SK-N-SH (cell line): Measurements from ENCODE around the gene AGBL5. TPM values are rescaled to one million over a fixed set of nuclear protein-coding genes. Genes with fewer than 3 reads are reported as not detected.

Experiments used
- CTCF ChIA-PET: fragments of 300-600, 350-600 bp; formaldehyde crosslinking; extraction: SDS; loops from one replicate; lab custom pipeline; 2021; lab: Yijun Ruan, JAX
- POLR2A ChIA-PET: fragments of 350-600 bp; sonication (Branson Sonifier 250); formaldehyde crosslinking; extraction: SDS; loops from one replicate; lab custom pipeline; 2020; ENCODE audit warnings: antibody characterized with exemption, inconsistent platforms; lab: Yijun Ruan, JAX
- DNase-seq: peaks from one replicate; pipeline ENCODE4 v3.0.0; 2012
- H2AFZ ChIP-seq: fragments of 200-600 bp; sonication (generic); 2 replicates; pipeline ENCODE4 v1.8.1; 2016; ENCODE audit warnings: antibody characterized with exemption, mild to moderate bottlenecking, low read depth
- H3F3A ChIP-seq: fragments of 200-600 bp; sonication (generic); replicated peaks from 2 replicates; pipeline ENCODE3; 2016; ENCODE audit warnings: antibody characterized with exemption, mild to moderate bottlenecking; ENCODE audit not compliant: insufficient read depth
- H3K27ac ChIP-seq, 2 experiments: fragments of 200-500 bp in 1 of 2; fragments of 200-600 bp in 1 of 2; sonication (Bioruptor generic) in 1 of 2; sonication (generic), shearing (Covaris generic) in 1 of 2; 2 replicates each; pipeline versions ENCODE4 v1.5.1 to v1.6.1; 2014 to 2016; ENCODE audit warnings: low read depth in 2 of 2, inconsistent platforms in 1 of 2, low read length in 1 of 2, mild to moderate bottlenecking in 1 of 2, mixed read lengths in 1 of 2
- H3K27me3 ChIP-seq: fragments of 200-600 bp; sonication (generic), shearing (Covaris generic); 2 replicates; pipeline ENCODE4 v1.6.1; 2016; ENCODE audit warnings: mixed run types; ENCODE audit not compliant: insufficient read depth
- H3K36me3 ChIP-seq, 2 experiments: fragments of 200-500 bp in 1 of 2; fragments of 200-600 bp in 1 of 2; sonication (Bioruptor generic) in 1 of 2; sonication (generic) in 1 of 2; replicated peaks in 1 of 2; 2 replicates each; pipeline versions ENCODE3 to v1.5.1; 2014 to 2016; ENCODE audit warnings: low read length in 1 of 2, mild to moderate bottlenecking in 1 of 2; ENCODE audit not compliant: insufficient read depth in 2 of 2, control insufficient read depth in 1 of 2
- H3K4me1 ChIP-seq, 2 experiments: fragments of 200-500 bp in 1 of 2; fragments of 200-600 bp in 1 of 2; sonication (Bioruptor generic) in 1 of 2; sonication (generic), shearing (Covaris generic) in 1 of 2; 2 replicates each; pipeline versions ENCODE4 v1.5.1 to v1.6.1; 2014 to 2016; ENCODE audit warnings: low read depth in 1 of 2, low read length in 1 of 2, mixed run types in 1 of 2; ENCODE audit not compliant: insufficient read depth in 2 of 2, control insufficient read depth in 1 of 2
- H3K4me2 ChIP-seq: fragments of 200-600 bp; sonication (generic), shearing (Covaris generic); 2 replicates; pipeline ENCODE4 v1.6.1; 2017; ENCODE audit warnings: mixed run types
- H3K4me3 ChIP-seq, 2 experiments: fragments of 200-500 bp in 1 of 2; fragments of 200-600 bp in 1 of 2; sonication (Bioruptor generic) in 1 of 2; sonication (generic), shearing (Covaris generic) in 1 of 2; 2 replicates each; pipeline versions ENCODE4 v1.5.1 to v1.8.1; 2014 to 2016; ENCODE audit warnings: low read depth in 2 of 2, inconsistent platforms in 1 of 2, low read length in 1 of 2, mild to moderate bottlenecking in 1 of 2, mixed read lengths in 1 of 2, moderate library complexity in 1 of 2
- H3K79me2 ChIP-seq: fragments of 200-600 bp; sonication (generic); 2 replicates; pipeline ENCODE4 v1.8.1; 2017; ENCODE audit warnings: mild to moderate bottlenecking; ENCODE audit not compliant: insufficient read depth
- H3K9ac ChIP-seq: fragments of 200-600 bp; sonication (generic); 2 replicates; pipeline ENCODE4 v1.6.1; 2017; ENCODE audit warnings: mixed run types
- H3K9me2 ChIP-seq: fragments of 200-600 bp; sonication (generic); 2 replicates; pipeline ENCODE4 v1.6.1; 2017; ENCODE audit warnings: mixed run types
- H3K9me3 ChIP-seq: fragments of 200-600 bp; sonication (generic); 2 replicates; pipeline ENCODE4 v1.6.1; 2017; ENCODE audit warnings: mixed run types, mild to moderate bottlenecking, moderate library complexity
- H4K20me1 ChIP-seq: fragments of 200-600 bp; sonication (generic); 2 replicates; pipeline ENCODE4 v1.6.1; 2017; ENCODE audit warnings: mild to moderate bottlenecking, mixed run types; ENCODE audit not compliant: insufficient read depth
- ELF1 ChIP-seq: IDR thresholded peaks from 2 replicates; pipeline ENCODE4 v1.4.0; 2012
- NFIC ChIP-seq: IDR thresholded peaks from 2 replicates; pipeline ENCODE4 v1.4.0; 2012; ENCODE audit warnings: borderline replicate concordance
- RXRA ChIP-seq: IDR thresholded peaks from 2 replicates; pipeline ENCODE4 v1.4.0; 2012; ENCODE audit warnings: low read depth, mild to moderate bottlenecking, borderline replicate concordance
- TCF12 ChIP-seq: IDR thresholded peaks from 2 replicates; pipeline ENCODE4 v1.4.0; 2012
- USF2 ChIP-seq: fragments of 150-350 bp; IDR thresholded peaks from 2 replicates; pipeline ENCODE4 v1.6.1; 2017; ENCODE audit warnings: antibody characterized with exemption, low read length, low read depth, borderline replicate concordance
- YY1 ChIP-seq: IDR thresholded peaks from 2 replicates; pipeline ENCODE4 v1.4.0; 2012; ENCODE audit warnings: low read depth, mild to moderate bottlenecking
- WGBS: methylation state at CpG from one replicate; pipeline ENCODE4 v1.1.6; 2017; ENCODE audit warnings: low lambda C conversion rate; 5-methylcytosine and 5-hydroxymethylcytosine counted together
- polyA plus RNA-seq, 3 experiments: library from polyadenylated mRNA; depleted of rRNA; stranded (reverse); fragments of >200 nt; gene quantifications; 2 replicates each; pipeline ENCODE4 v1.2.3, GENCODE V29; 2012
- TF ChIP-seq, protein P1 (sequence below): IDR thresholded peaks from 2 replicates; pipeline ENCODE4; 2012
- TF ChIP-seq, protein P2 (sequence below): IDR thresholded peaks from 2 replicates; pipeline ENCODE4 v1.4.0; 2012; ENCODE audit warnings: low read depth

Gene AGBL5
- polyA plus RNA-seq, 1 of the 3 experiments (the other 2 are of a cell fraction) = 45.5 TPM

DNA sequence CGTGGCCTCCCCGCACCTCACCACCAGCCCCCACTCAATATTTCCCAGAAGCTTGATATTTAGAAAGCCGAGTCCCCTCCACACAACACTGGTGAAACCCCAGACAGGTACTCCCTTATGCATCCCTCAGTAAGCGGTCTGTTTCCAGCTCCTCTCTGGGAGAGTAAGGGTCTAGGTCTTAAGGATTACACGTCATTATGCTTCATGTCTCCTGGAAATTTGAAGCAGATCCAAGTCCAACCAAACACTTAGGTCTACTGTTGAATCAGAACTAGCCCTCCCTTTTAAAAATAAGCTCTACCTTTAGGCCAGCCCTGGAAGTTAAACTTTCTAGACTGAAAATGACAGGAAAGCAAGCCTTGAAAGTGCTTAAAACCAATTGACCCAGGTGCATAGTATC lies 21.5 kb downstream of the AGBL5 start:
- Histone ChIP-seq H3K4me1 (peaks cover 50 to 80% of the 10 kb centered on the region in 2 experiments), H3K4me2 (peak overlapping the region; percentile 89), H2AFZ (peak overlapping the region; percentile 68; the same call in 1 of the 2 replicates), H3K27ac (peak overlapping the region; percentile 89 to 98), H3K27me3 (no peaks in the 10 kb centered on the region), H3K9me3 (no peaks in the 10 kb centered on the region), H3K36me3 (peaks cover 16 to 26% of the 10 kb centered on the region in 2 experiments), H3K9me2 (no peaks in the 10 kb centered on the region), H4K20me1 (peaks cover 14% of the 10 kb centered on the region), H3F3A (peaks cover 12% of the 10 kb centered on the region), H3K4me3 (peak overlapping the region in 1 of 2 experiments; percentile 98; a peak in 2 of 4 replicates), H3K79me2 (peaks cover 36% of the 10 kb centered on the region), H3K9ac (no peak overlapping the region)
- ChIA-PET POLR2A (interaction anchor here (0.6 to 5.7 kb wide), 10 partner anchors 9 to 422 kb away, joined by 3 to 80 read pairs (median 16); partner anchors contain the start of genes ABHD1, AGBL5, FNDC4 and GTF3C2), CTCF (interaction anchor here (0.7 to 18.5 kb wide), 8 partner anchors 10 to 235 kb away, joined by 3 to 227 read pairs (median 4); partner anchors contain the start of genes AGBL5, EMILIN1 and KHK)
- no peak for DNase-seq
- WGBS = 57% methylated on average over 5 of the region's 5 CpGs
- TF ChIP-seq USF2 (no peak), NFIC (no peak), RXRA (no peak), YY1 (no peak), TCF12 (no peak), ELF1 (no peak)
- TF ChIP-seq, protein P1, sequence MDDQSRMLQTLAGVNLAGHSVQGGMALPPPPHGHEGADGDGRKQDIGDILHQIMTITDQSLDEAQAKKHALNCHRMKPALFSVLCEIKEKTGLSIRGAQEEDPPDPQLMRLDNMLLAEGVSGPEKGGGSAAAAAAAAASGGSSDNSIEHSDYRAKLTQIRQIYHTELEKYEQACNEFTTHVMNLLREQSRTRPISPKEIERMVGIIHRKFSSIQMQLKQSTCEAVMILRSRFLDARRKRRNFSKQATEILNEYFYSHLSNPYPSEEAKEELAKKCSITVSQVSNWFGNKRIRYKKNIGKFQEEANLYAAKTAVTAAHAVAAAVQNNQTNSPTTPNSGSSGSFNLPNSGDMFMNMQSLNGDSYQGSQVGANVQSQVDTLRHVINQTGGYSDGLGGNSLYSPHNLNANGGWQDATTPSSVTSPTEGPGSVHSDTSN = no peak

- peaks cover 8 to 17% of the 10 kb centered on the region in 2 experiments for H3K36me3 ChIP-seq
- H4K20me1 ChIP-seq = peaks cover 11% of the 10 kb centered on the region
- H3K27me3 ChIP-seq = no peaks in the 10 kb centered on the region
- TF ChIP-seq, protein P2, sequence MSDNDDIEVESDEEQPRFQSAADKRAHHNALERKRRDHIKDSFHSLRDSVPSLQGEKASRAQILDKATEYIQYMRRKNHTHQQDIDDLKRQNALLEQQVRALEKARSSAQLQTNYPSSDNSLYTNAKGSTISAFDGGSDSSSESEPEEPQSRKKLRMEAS = no peak
- TF ChIP-seq RXRA = no peak
- ChIA-PET CTCF (interaction anchor here (0.8 to 18.5 kb wide), 11 partner anchors 9 to 230 kb away, joined by 3 to 227 read pairs (median 5); partner anchors contain the start of genes AGBL5, EMILIN1 and KHK), POLR2A (interaction anchor here (3.8 to 5.7 kb wide), 2 partner anchors 9 to 23 kb away, joined by 63 to 80 read pairs; partner anchors contain the start of gene AGBL5)
- no peaks in the 10 kb centered on the region for H3K9me2 ChIP-seq
- H3K4me3 ChIP-seq = no peak overlapping the region
- no peak for DNase-seq
- no peak overlapping the region for H2AFZ ChIP-seq
- peak overlapping the region; percentile 76 to 89; a peak in 3 of 4 replicates for H3K27ac ChIP-seq
- no peak overlapping the region for H3K4me2 ChIP-seq
- H3K9ac ChIP-seq = no peak overlapping the region
- no peaks in the 10 kb centered on the region for H3K9me3 ChIP-seq
- WGBS = 76% methylated on average over 2 of the region's 2 CpGs
- H3K4me1 ChIP-seq = peaks cover 52 to 76% of the 10 kb centered on the region in 2 experiments
- peaks cover 13% of the 10 kb centered on the region for H3F3A ChIP-seq
- H3K79me2 ChIP-seq = peaks cover 31% of the 10 kb centered on the region
Measured at GRCh38 chr2:27073782-27074181, 22.3 kb downstream of the AGBL5 start.
